HG02938 (cell line): ENCODE measurements around the gene TOX3.

ENCODE experiments used
- ATAC-seq: cut with Tn5 transposase; IDR thresholded peaks from one replicate; pipeline ENCODE4 v1.9.1; 2021; ENCODE audit warnings: mild to moderate bottlenecking, moderate library complexity; ENCODE audit not compliant: unreplicated experiment

Gene TOX3

DNA sequence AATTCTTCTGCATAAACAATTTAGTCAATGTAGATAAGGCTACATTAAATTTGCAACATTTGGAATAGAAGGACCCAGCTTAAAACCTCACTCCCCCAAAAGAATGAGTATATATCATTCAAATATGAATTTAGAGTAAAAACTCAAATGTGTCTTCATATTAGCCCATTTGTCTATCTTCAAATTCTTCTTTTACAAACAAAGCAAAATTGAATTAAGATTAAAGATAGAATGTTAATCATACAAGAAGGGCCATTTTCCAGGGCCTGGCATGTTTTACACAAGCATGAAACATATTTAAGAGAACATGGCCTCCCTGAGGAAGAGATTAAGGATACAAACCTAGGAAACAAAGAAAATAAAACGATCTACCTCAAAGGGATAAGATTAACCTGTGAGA, 8.4 kb downstream of the TOX3 start:
- ATAC-seq: no peak

DNA sequence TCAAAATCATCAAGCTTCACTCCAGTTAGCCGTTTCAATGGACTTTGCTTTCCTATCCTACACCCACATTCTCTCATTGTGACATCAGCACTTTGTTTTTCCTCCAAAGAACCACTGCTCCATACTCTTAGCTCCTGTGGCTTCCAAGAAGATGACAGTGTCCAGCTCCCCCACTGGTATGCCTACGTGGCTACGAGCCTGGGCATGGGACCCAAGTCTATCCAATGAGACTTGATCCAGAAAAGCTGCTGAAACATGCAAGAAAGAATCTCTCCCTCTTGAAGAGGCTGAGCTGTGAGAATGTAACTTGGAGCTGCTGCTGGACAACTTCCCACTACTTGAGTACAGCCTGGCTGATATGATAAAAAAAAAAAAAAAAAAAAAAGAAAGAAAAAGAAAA, 9.4 kb downstream of the TOX3 start:
- ATAC-seq: no peak

GRCh38 chr16:52535076-52535475, 11.9 kb downstream of the TOX3 start:
- ATAC-seq: no peak

DNA sequence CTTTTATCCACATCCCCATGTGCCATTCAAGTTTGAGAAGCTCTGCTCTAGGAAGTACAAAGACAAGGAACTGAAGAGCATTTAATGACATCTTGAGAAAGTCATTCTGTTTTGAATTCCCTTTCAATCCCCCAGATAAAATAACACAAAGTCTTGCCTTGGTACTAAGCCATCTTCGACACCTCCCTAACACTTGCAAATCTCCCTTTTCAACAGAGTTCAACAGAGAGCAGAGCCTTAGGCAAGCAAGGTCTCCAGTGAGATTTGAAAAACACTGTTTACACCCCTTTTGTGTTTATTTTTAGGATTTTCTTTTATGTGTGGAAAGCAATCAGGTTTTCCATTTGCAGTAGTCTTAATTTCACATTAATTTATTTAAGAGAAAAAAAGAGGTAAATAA, 13.6 kb downstream of the TOX3 start:
- ATAC-seq: no peak

GRCh38 chr16:52532384-52532783, 14.6 kb downstream of the TOX3 start:
- no peak for ATAC-seq

DNA sequence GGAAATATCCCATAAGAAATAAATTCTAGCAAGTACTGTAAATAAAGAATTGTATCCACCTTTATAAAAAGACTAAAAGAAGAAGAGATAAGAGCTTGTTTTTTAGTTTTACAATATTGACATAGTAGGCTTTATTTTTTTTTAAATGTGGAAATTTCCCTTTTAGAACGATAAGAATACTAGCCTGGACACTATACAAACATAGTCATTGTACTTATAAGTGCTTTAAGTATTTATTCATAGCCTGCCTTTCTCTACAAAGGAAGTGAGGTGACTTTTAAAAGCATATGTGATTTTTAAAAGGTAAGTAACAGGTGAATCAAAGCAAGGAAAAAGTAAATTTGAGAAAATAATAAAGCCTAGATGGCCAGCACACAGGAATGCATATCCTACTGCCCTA, 17.7 kb downstream of the TOX3 start:
- no peak for ATAC-seq

DNA sequence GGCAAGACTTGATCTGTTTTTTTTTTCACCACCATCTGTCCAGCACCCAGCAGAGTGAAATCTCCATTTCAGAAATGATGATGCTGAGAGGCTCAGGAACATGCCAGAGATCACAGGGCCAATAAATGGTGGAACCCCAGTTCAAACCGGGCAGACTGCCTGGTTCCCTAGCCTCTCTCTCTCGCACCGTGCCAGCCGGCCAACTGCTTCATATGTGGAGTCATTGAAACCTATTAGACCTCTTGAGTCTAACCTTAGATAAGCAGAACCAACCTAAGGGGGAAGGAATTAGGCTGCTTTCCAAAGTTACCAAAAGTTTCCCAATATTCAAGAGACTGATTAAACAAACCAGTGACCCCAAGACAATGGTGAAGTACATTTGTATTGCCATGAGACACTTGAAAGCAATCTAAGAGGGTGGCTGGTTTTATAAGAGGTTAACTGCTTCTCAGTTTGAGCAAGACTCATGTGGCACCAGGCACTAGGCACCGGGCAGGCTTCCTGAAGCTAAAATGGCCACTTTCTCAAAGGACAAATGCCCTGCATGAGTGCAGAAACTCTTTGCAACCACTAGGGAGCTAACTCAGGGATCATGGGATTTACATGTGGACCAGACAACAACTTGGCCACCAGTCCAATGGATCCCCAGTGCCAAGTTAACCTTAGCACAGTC, 18.4 kb downstream of the TOX3 start:
- no peak for ATAC-seq

- no peak for ATAC-seq
These were observed 20.1 kb downstream of the TOX3 start for GRCh38 chr16:52526830-52527229.

- no peak for ATAC-seq
These were observed 20.7 kb downstream of the TOX3 start for GRCh38 chr16:52526116-52526828.

DNA sequence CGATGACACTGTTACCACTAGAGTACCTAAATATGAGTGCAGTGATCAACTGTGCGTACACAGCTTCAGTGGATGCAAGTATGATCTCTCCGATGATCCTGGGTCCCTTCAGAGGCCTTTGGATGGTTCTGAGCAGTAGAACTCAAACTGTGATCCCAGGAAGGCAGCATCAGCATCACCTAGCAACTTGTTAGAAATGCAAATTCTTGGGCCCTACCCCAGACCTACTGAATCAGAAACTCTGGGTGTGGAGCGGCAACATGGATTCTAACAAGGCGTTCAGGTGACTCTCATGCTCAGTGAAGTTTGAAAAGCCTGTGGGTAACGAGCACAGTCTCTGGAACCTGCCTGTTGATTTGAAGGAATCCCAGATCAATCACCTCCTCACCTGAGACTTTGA, 25.4 kb downstream of the TOX3 start:
- ATAC-seq: no peak

DNA sequence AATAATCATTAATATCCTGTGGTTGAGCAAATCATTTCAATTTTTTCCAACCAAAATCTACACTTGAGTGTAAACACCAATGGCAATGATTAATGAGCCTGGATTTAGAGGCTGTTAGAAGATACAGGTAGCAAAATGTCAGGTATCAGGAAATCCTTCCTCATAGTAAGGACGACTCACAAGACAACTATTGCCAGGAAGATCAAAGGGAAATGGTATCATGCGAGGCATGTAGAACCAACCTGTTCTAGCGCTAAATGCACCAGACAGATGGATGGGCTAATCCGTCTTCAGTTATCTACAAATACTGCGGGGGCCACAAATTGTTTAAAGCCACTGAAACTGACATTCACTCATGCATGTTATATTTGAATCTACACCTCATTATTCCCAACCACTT, 28.1 kb downstream of the TOX3 start:
- no peak for ATAC-seq

- ATAC-seq: no peak
These were observed 31.8 kb downstream of the TOX3 start for GRCh38 chr16:52515068-52515671.

DNA sequence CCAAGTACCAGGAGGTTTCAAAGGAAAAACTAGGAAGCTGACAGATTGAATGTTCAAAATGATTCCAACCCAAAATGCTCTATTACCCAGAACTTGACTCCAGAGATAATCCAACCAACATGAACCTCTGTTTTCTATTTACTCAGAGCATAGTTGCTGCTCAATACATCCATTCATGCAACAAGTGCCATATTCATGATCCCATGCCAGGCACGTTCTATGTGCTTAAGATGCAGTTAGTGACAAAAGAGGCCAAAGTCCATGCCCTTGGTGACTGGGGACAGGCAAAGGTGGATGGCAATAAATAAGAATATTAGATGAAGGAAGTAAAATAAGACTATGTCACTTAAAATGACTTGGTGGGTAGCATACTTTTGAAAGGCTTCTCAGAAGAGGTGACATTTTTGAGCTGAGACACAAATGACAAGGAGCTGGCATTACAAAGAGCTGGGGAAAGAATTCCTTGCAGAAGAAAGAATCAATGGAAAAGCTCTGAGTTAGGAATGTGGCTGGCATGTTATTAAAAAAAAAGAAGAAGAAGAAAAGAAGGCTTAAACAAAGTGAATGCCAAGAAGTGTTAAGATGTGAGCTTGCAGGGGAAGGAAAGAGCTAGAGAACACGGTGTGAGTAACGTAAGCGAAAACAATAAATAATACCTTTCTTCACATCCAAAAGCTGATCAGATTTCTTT, 34.5 kb downstream of the TOX3 start:
- ATAC-seq: no peak

DNA sequence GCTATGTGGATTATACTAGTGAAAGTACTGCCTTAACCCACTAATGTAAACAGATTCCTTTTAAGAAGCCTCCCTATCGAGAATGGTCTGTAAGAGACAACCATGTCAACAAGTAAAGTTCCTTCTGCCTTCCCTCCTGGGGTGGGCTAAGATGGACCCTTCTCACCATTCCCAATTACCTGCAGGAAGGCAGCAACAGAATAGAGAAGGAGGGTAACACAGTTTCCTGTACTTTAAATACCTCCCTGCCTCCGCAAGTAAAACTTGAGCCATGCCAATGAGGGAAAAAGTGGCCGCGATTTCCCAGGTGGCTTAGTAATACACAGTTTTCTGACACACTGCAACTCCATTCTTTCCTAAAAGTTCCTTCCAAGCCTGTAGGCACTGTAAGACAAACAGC, 45.2 kb downstream of the TOX3 start:
- ATAC-seq: no peak

GRCh38 chr16:52500963-52501362, 46.0 kb downstream of the TOX3 start:
- no peak for ATAC-seq

DNA sequence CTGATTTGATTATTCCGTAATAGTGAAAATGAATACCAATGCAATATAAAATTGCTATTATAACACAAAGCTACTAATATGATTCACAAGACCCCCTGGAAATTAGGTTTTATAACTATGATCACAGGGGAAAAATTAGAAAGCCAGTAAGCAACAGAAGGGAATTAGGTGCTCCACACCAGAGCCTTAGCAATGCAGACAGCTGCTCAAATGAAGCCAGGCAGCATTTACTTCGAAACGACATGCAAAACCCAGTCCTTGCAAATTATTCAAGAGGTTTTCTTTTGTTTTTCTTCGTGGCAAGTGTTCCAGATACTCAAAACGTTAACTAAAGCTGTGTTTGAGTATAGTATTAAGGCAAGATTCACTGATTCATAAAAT, 47.9 kb downstream of the TOX3 start:
- no peak for ATAC-seq

DNA sequence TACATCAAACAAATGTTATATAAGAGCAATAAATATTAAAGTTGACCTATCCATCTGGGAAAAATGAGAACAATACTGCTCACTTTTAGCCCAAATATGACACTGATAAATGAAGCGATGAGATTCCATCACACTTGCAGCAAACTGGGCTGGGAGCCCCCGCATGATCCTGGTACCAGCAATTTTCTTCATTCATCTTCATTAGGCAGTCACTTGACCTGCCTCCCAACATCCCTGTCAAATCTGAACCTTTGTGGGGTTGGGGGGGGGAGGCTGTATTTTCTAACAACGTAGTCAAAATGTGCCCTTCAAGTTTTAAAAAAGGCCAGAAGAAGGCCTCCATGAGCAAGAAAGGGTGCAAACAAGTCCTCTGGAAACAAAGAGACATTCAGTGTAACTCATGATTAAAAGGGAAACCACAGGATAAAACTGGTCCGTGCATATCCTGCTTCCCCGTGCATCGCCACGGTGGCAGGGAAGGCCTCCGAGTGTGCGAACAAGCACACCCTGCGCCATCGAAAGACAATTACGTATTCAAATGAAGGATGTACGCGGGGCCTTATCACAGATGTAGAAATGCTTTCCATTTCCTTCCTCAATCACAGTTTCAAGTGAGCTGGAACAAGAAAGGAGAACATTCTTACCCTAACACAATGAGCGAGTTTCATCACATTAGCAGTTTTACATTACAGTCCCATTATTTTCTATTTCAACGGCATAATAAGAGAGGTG, 48.4 kb downstream of the TOX3 start:
- no peak for ATAC-seq

DNA sequence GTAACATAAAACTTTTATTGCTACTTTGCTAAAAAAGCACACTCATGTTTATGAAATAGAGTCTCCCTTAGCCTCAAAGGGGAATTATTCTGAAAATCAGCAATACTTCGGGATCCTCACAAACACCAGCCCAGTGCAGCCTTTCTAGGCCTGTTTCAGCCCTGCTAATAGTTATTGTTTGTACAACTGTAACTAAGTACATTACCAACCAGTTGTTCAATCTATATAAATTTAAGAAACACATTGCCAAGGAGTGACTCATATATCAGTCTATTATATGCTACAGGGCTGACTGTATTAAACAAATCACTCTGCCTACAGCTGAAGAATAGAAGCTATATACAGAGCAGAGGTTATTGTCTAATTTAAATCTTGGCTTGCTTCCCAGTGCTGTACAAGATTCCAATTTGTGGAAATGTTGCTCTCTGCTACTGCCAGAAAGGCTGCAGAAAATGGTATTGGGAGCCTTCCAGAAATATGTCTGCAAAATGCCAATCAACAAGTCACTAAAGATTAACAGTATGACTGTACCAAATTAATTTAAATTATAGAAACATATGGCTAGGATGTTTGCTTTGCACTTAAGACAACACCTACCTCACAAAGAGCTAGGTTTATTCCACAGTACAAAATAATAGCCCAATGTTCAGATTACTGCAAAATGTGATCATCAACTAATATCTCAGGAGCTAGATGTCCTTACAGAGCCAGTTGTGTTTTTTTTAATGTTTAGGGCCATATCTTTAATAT, 49.7 kb downstream of the TOX3 start:
- ATAC-seq: no peak

- no peak for ATAC-seq
These were observed 50.7 kb downstream of the TOX3 start for GRCh38 chr16:52496051-52496876.

DNA sequence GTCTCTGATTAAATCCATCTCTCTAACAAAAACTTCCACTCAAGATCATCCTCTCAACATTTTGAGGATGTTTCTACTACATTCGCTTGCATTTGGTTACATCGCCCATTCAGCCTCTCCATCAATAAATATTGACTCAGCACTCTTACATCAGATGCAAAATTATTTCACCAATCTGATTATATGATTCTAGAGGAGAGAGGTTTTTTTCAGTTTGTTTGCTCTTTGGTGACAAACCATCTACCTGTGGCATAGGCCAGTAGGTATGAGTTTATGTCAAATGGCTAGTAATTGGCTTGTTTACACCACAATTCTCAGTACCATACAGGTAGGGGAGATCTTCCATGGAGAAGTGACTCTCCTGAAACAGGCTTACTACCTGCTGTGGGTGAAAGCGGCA, 52.3 kb downstream of the TOX3 start:
- no peak for ATAC-seq
